Measurements from ENCODE around the gene CLIC4. TPM values are rescaled to one million over a fixed set of nuclear protein-coding genes. Genes with fewer than 3 reads are reported as not detected.

Gene CLIC4
- total RNA-seq, 1 donor from 2014 or later: 123 TPM

DNA sequence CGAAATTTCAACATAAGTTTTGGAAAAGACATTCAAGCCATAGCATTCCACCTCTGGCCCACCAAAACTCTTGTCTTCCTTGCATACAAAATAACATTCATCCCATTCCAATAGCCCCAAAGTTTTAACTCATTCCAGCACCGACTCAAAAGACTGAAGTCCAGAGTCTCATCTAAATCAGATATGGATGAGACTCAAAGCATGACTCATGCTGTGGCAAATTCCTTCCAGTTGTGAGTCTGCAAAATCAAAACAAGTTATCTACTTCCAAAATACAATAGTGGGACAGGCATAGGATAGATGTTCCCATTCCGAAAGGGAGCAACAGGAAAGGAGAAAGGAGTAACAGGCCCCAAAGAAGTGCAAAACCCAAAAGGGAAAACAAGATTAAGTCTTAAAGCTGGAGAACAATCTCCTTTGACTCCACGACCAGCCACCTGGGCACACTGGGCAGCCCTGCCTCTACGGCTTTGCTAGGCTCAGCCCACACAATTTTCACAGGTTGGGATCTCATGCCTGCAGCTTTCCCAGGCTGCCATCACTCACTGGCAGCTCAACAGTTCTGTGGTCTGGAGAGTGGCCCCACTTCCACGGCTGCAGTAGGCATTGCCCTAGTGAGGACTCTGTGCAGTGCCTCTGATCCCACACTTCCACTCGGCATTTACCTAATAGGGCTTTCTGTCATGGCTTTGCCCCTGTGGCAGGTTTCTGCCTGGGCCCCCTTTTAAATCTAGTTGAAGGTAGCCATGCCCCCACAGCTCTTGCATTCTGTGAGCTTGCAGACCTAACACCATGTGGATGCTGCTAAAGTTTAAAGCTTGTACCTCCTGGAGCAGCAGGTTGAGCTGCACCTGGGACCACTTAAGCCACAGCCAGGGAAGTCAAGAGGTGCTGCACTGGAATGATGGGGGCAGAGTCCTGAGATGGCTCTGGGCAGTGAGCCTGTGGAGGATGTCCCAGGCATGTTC, 133.8 kb downstream of the CLIC4 start:
- H3K36me3 Mint-ChIP-seq (ENCODE audit: low read depth): no peaks in the 10 kb centered on the region
- no peak for DNase-seq (ENCODE audit: low read depth, low spot score)
- H3K9me3 Mint-ChIP-seq: peaks cover 4% of the 10 kb centered on the region
- H3K4me3 Mint-ChIP-seq: no peak overlapping the region
- H3K27ac Mint-ChIP-seq (ENCODE audit: unreplicated experiment): no peak overlapping the region
- peaks cover 29% of the 10 kb centered on the region for H3K27me3 Mint-ChIP-seq (ENCODE audit: low read depth)
- TF ChIP-seq, protein P1, sequence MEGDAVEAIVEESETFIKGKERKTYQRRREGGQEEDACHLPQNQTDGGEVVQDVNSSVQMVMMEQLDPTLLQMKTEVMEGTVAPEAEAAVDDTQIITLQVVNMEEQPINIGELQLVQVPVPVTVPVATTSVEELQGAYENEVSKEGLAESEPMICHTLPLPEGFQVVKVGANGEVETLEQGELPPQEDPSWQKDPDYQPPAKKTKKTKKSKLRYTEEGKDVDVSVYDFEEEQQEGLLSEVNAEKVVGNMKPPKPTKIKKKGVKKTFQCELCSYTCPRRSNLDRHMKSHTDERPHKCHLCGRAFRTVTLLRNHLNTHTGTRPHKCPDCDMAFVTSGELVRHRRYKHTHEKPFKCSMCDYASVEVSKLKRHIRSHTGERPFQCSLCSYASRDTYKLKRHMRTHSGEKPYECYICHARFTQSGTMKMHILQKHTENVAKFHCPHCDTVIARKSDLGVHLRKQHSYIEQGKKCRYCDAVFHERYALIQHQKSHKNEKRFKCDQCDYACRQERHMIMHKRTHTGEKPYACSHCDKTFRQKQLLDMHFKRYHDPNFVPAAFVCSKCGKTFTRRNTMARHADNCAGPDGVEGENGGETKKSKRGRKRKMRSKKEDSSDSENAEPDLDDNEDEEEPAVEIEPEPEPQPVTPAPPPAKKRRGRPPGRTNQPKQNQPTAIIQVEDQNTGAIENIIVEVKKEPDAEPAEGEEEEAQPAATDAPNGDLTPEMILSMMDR (conservative IDR thresholded peaks at IDR 0.05): no peak
- no peaks in the 10 kb centered on the region for H3K4me1 Mint-ChIP-seq

DNA sequence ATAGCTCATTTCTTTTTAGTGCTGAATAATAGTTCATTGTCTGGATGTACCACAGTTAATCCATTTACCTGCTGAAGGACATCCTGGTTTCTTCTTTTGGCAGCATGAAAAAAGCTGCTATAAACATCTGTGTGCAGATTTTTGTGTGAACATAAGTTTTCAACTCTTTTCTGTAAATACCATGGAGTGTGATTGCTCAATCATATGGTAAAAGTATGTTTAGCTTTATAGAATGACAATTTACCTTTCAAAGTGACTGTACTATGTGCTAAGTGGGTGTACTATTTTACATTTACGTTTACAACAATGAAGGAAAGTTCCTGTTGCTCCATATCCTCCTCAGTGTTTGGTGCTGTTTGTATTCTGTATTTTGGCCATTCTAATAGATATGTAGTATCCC, 135.8 kb downstream of the CLIC4 start:
- Mint-ChIP-seq H3K27me3 (ENCODE audit: low read depth) (peaks cover 46% of the 10 kb centered on the region), H3K4me1 (no peaks in the 10 kb centered on the region), H3K4me3 (no peak overlapping the region), H3K27ac (ENCODE audit: unreplicated experiment) (no peak overlapping the region), H3K36me3 (ENCODE audit: low read depth) (no peaks in the 10 kb centered on the region), H3K9me3 (peaks cover 4% of the 10 kb centered on the region)
- TF ChIP-seq, protein P1 (conservative IDR thresholded peaks at IDR 0.05): no peak
- no peak for DNase-seq (ENCODE audit: low read depth, low spot score)

DNA sequence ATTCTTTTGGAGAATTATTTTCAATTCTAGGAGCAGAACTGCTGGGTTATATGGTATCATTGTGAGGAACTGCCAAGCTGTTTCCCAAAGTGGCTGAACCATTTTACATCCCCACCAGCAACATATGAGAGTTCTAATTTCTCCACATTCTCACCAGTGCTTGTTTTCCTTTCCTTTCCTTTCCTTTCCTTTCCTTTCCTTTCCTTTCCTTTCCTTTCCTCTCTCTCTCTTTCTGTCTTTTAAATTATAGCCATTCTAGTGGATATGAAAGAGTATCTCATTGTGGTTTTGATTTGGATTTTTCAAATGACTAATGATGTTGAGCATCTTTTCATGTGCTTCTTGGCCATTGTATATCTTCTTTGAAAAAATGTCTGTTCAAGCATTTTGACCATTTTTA, 139.5 kb downstream of the CLIC4 start:
- Mint-ChIP-seq H3K27ac (ENCODE audit: unreplicated experiment) (no peak overlapping the region), H3K4me3 (no peak overlapping the region), H3K9me3 (peaks cover 4% of the 10 kb centered on the region), H3K4me1 (no peaks in the 10 kb centered on the region), H3K27me3 (ENCODE audit: low read depth) (peaks cover 61% of the 10 kb centered on the region), H3K36me3 (ENCODE audit: low read depth) (no peaks in the 10 kb centered on the region)
- TF ChIP-seq, protein P1 (conservative IDR thresholded peaks at IDR 0.05): no peak
- no peak for DNase-seq (ENCODE audit: low read depth, low spot score)

DNA sequence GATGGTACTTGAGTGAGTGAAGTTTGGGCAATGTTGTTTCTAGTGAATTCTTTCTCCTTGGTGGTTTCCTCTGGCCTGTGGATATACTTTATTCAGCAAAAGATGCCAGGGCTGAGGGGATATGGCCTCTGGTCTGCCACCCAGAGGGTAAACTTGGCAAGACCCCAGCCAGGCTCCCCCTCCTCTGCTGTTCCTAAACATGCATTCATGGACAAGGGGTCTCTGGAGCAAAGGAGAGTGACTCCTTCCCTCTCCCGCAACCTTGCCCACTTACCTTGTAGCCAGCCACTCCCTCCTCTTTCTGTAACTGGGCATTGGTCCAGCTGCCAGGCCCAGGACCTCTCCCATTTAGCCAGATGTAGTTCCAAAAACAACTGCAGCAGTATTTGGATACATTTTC, 141.0 kb downstream of the CLIC4 start:
- no peak for DNase-seq (ENCODE audit: low read depth, low spot score)
- H3K4me3 Mint-ChIP-seq: no peak overlapping the region
- no peak overlapping the region for H3K27ac Mint-ChIP-seq (ENCODE audit: unreplicated experiment)
- H3K27me3 Mint-ChIP-seq (ENCODE audit: low read depth): peaks cover 60% of the 10 kb centered on the region
- TF ChIP-seq, protein P1 (conservative IDR thresholded peaks at IDR 0.05): no peak
- peaks cover 6% of the 10 kb centered on the region for H3K9me3 Mint-ChIP-seq
- no peaks in the 10 kb centered on the region for H3K36me3 Mint-ChIP-seq (ENCODE audit: low read depth)
- H3K4me1 Mint-ChIP-seq: no peaks in the 10 kb centered on the region

DNA sequence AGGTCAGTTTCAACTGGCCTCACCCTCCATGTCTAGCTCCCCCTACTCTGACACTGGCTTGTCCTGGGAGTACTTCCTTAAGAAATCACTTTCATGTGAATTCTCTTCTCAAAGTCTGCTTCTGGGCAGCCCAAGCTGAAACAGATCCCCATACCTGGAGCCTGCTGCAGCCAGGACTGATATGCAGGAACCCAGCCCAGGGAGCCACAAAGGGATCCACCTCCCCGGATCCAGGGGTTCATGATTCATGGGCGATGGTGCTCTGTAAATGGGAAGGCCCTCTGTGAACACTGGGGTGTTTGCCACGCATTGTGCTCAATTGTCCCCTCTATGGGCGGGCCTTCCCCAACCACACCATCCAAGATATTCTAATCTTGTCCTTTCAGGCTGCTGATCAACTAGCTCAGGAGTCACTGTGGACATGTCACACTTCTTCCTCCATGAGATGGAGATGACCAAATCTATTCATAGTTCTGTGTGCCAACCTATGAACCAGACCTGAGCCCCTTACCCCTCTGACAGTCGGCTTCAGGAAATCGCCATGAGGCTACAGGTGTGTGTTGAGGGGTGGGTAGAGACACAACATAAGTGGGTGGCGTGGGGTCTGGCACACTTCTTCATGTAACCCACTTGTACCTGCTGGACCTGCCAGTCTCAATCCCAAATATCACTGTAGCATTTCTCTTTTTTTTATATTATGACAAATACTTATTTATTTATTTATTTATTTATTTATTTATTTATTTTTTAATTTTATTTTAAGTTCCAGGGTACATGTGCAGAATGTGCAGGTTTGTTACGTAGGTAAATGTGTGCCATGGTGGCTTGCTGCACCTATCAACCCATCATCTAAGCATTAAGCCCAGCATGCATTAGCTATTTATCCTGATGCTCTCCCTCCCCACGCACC, 143.1 kb downstream of the CLIC4 start:
- H3K4me1 Mint-ChIP-seq: no peaks in the 10 kb centered on the region
- no peak overlapping the region for H3K27ac Mint-ChIP-seq (ENCODE audit: unreplicated experiment)
- DNase-seq (ENCODE audit: low read depth, low spot score): no peak
- no peak overlapping the region for H3K4me3 Mint-ChIP-seq
- peaks cover 8% of the 10 kb centered on the region for H3K9me3 Mint-ChIP-seq
- no peaks in the 10 kb centered on the region for H3K36me3 Mint-ChIP-seq (ENCODE audit: low read depth)
- TF ChIP-seq, protein P1 (conservative IDR thresholded peaks at IDR 0.05): no peak
- peaks cover 43% of the 10 kb centered on the region for H3K27me3 Mint-ChIP-seq (ENCODE audit: low read depth)

Measured in neural crest cell (in vitro differentiated cells).